ENCODE measurements around the gene FBXL16.

- TF ChIP-seq, protein P1, sequence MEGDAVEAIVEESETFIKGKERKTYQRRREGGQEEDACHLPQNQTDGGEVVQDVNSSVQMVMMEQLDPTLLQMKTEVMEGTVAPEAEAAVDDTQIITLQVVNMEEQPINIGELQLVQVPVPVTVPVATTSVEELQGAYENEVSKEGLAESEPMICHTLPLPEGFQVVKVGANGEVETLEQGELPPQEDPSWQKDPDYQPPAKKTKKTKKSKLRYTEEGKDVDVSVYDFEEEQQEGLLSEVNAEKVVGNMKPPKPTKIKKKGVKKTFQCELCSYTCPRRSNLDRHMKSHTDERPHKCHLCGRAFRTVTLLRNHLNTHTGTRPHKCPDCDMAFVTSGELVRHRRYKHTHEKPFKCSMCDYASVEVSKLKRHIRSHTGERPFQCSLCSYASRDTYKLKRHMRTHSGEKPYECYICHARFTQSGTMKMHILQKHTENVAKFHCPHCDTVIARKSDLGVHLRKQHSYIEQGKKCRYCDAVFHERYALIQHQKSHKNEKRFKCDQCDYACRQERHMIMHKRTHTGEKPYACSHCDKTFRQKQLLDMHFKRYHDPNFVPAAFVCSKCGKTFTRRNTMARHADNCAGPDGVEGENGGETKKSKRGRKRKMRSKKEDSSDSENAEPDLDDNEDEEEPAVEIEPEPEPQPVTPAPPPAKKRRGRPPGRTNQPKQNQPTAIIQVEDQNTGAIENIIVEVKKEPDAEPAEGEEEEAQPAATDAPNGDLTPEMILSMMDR (IDR thresholded peaks at IDR 0.05; ENCODE audit: poor library complexity), result no peak
- TF ChIP-seq EZH2 (IDR thresholded peaks at IDR 0.05; ENCODE audit: borderline replicate concordance), result no peak
Measured at GRCh38 chr16:704552-705380, 835 bp downstream of the FBXL16 start.
